ENCODE measurements around the gene RPL22. TPM values are rescaled to one million over a fixed set of nuclear protein-coding genes. Genes with fewer than 3 reads are reported as not detected.
A peak's percentile ranks its signal among the peaks of the same experiment; 100 is the strongest.

RPL22 gene
- total RNA-seq, 1 donor from 2014 or later, result 414 TPM

DNA sequence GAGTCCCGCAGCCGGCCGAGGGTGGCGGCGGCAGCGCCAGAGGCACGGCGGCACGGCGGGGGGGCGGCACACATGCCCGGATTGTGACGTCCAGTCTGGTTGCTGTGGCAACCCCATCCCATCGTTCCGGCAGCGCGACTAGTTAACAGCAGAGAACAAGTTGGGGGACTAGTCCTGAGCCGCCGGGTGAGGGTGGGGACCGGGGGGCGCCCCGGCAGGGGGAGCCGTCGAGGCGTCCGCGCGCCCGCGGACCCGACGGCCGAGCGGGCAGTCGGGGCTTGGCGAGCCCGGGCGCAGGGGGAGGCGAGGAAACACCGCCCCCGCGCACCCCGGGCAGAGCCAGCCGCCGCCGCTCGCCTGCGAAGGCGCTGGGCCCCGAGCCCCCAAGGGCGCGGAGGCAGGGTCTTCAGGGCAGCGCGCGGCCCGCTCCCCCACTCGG lies 19.1 kb downstream of the RPL22 start, which contains the start of gene CHD5:
TSS of gene CHD5 (minus strand) at position 54 of the 439 bp plus-strand sequence. CDS start 298 bp downstream, outside the sequence.
- peaks cover 30% of the 10 kb centered on the region for H3K27me3 Mint-ChIP-seq
- no peak within 1 kb of the TSS for H3K27ac Mint-ChIP-seq
- no peak within 1 kb of the TSS for H3K4me3 Mint-ChIP-seq (ENCODE audit: low read depth)
- peak; percentile 19 for TF ChIP-seq CTCF (IDR thresholded peaks at IDR 0.05; ENCODE audit: unreplicated experiment)
- H3K36me3 Mint-ChIP-seq (ENCODE audit: insufficient read depth), result peaks cover 3% of the 10 kb centered on the region
- H3K9me3 Mint-ChIP-seq (ENCODE audit: low read depth), result no peaks in the 10 kb centered on the region
- peaks cover 1% of the 10 kb centered on the region for H3K4me1 Mint-ChIP-seq (ENCODE audit: low read depth)
- DNase-seq (ENCODE audit: low spot score, unreplicated experiment), result no peak

DNA sequence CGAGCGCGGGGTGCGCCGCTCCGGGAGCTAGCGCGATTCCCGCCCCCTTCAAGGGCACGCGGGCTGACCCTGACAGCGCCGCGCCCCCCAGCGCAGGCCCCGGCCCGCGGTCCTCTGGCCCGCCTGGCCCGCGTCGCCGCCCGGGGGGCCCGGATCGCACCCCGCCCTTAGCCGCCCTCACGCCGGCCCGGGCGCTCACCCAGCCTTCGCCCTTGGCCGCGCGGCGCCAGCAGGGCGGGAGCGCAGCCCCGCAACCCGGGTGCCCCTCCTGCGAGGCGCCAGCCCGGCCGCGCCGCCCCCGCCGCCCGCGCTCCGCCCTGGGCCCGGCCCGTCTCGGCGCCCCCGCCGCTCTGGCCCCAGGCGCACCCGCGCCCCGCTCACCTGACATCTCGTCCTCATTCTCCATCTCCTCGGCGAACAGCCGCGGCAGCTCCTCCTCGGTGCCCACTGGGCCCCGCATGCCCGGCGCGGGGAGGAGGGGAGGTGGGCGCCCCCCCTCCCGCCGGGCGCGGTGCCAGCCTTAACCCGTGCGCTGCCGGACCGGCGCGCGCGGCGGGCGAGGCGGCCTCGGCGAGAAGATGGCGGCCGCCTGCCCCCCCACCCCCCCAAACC lies 19.7 kb downstream of the RPL22 start:
- no peak for DNase-seq (ENCODE audit: low spot score, unreplicated experiment)
- H3K4me3 Mint-ChIP-seq (ENCODE audit: low read depth), result no peak overlapping the region
- H3K27ac Mint-ChIP-seq, result no peak overlapping the region
- H3K9me3 Mint-ChIP-seq (ENCODE audit: low read depth), result no peaks in the 10 kb centered on the region
- H3K4me1 Mint-ChIP-seq (ENCODE audit: low read depth), result peaks cover 1% of the 10 kb centered on the region
- H3K36me3 Mint-ChIP-seq (ENCODE audit: insufficient read depth), result peaks cover 2% of the 10 kb centered on the region
- no peak for TF ChIP-seq CTCF (IDR thresholded peaks at IDR 0.05; ENCODE audit: unreplicated experiment)
- H3K27me3 Mint-ChIP-seq, result peaks cover 30% of the 10 kb centered on the region

- no peak for TF ChIP-seq CTCF (IDR thresholded peaks at IDR 0.05; ENCODE audit: unreplicated experiment)
- no peaks in the 10 kb centered on the region for H3K9me3 Mint-ChIP-seq (ENCODE audit: low read depth)
- H3K4me3 Mint-ChIP-seq (ENCODE audit: low read depth), result peak overlapping the region; percentile 62
- no peak for DNase-seq (ENCODE audit: low spot score, unreplicated experiment)
- no peak overlapping the region for H3K27ac Mint-ChIP-seq
- H3K4me1 Mint-ChIP-seq (ENCODE audit: low read depth), result peaks cover 1% of the 10 kb centered on the region
- peaks cover 2% of the 10 kb centered on the region for H3K36me3 Mint-ChIP-seq (ENCODE audit: insufficient read depth)
- peaks cover 30% of the 10 kb centered on the region for H3K27me3 Mint-ChIP-seq
These were observed 20.4 kb downstream of the RPL22 start for GRCh38 chr1:6178751-6179563.

DNA sequence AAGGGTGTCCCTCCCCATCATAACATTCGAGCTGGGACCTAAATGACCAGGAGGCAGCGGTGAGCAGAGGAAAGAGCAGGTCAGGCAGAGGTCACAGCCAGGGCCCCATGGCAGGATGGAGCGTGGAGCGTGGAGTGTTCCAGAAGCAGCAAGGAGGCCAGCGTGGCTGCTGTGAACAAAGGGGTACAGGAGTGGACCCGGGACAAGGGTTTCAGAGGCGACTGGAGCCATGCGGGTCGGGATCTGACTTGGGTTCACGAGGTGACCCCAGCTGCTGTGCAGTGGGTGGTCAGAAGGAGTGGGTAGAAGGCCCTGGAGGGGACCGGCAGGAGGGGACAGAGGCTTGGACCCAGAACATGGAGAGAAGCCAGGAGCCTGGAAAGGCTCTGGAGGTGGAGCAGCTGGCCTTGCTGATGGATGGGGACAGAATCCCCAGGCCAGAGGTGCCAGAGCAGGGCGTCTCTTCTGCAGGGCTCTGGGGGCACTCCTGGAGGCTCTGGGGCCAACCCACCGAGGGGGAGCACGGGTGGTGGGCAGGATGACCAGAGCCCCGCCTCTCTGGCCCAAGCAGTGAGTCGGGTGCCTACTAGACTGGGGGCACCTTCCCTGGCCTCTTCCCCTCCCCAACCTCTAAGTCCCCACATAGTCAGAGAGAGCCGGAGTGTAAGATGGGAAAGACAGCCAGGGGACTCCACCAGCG lies 21.6 kb downstream of the RPL22 start:
- no peak for DNase-seq (ENCODE audit: low spot score, unreplicated experiment)
- Mint-ChIP-seq H3K27ac (no peak overlapping the region), H3K36me3 (ENCODE audit: insufficient read depth) (peaks cover under 1% of the 10 kb centered on the region), H3K27me3 (peaks cover 20% of the 10 kb centered on the region), H3K4me3 (ENCODE audit: low read depth) (no peak overlapping the region), H3K9me3 (ENCODE audit: low read depth) (no peaks in the 10 kb centered on the region), H3K4me1 (ENCODE audit: low read depth) (peaks cover 1% of the 10 kb centered on the region)
- no peak for TF ChIP-seq CTCF (IDR thresholded peaks at IDR 0.05; ENCODE audit: unreplicated experiment)

- Mint-ChIP-seq H3K36me3 (ENCODE audit: insufficient read depth) (no peaks in the 10 kb centered on the region), H3K4me3 (ENCODE audit: low read depth) (no peak overlapping the region), H3K4me1 (ENCODE audit: low read depth) (peaks cover 1% of the 10 kb centered on the region), H3K27me3 (peaks cover 12% of the 10 kb centered on the region), H3K27ac (no peak overlapping the region), H3K9me3 (ENCODE audit: low read depth) (no peaks in the 10 kb centered on the region)
- no peak for TF ChIP-seq CTCF (IDR thresholded peaks at IDR 0.05; ENCODE audit: unreplicated experiment)
- DNase-seq (ENCODE audit: low spot score, unreplicated experiment), result no peak
These were observed 22.6 kb downstream of the RPL22 start for GRCh38 chr1:6176779-6177178.
